Activated naive CD4-positive, alpha-beta T cell treated with anti-CD3 and anti-CD28 coated beads, Interleukin-2, amount 10 ng/mL, durations not matched to agents 5 hours and 36 hours (primary cell): ENCODE results near the gene ATP13A4. TPM values are rescaled to one million over a fixed set of nuclear protein-coding genes. Genes with fewer than 3 reads are reported as not detected.

Experiments
- total RNA-seq, 2 experiments: library from RNA; stranded (reverse); gene quantifications; one replicate each; pipeline ENCODE4 v1.2.3, GENCODE V29; 2021

The ATP13A4 gene
- total RNA-seq: 1 to 10 TPM; 1.2 to 1.4 TPM

GRCh38 chr3:193554811-193555210 lies at the start of gene ATP13A4:
ATP13A4 (minus strand) TSS chr3:193554895; CDS start chr3:193554799, 96 bp downstream.

GRCh38 chr3:193592841-193593667 lies 38.4 kb upstream of the ATP13A4 start, which contains the start of gene OPA1:
OPA1 (plus strand) TSS chr3:193593208; CDS start chr3:193593378, 170 bp downstream.

DNA sequence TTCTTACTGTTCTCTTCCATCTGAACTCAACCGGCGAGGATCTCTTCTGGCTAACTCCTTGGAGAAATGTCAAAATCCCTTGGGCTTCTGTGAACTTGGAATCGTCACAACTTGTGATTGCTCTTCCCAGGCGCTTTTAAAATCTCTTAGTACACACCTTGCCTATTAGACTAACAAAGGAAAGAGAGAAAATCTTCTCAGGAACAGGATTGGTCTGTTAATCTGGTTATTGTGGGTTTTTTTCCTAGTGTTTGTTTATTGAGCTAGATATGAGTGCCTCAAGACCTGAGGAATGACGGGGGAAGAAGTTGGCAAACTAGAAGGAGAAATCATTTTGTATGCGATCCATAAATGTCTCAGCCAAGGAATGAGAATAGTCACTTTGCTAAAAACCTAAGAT lies 176.0 kb downstream of the ATP13A4 start, which contains the start of gene ATP13A5:
Gene ATP13A5 (minus strand): TSS at position 48 of the 400 bp plus-strand sequence. CDS start 28 bp downstream, at position 20.

Other genes starting within 250 kb of the ATP13A4 start
- not detected for gene ATP13A5, start 176.1 kb downstream of the ATP13A4 start, total RNA-seq
- gene OPA1, start 38.3 kb upstream of the ATP13A4 start, total RNA-seq: 10 to 100 TPM; 57.8 to 62.2 TPM